ENCODE data around the gene GNG12. TPM values are rescaled to one million over a fixed set of nuclear protein-coding genes. Genes with fewer than 3 reads are reported as not detected.
A peak's percentile ranks its signal among the peaks of the same experiment; 100 is the strongest.

Gene GNG12
- total RNA-seq, 1 experiment from 2014 or later, result 224 TPM

- no peaks in the 10 kb centered on the region for H3K9me3 ChIP-seq
- no peak overlapping the region for H3K4me3 ChIP-seq
- H3K27me3 ChIP-seq, result no peaks in the 10 kb centered on the region
- peaks cover 41% of the 10 kb centered on the region for H3K36me3 ChIP-seq
- no peak for DNase-seq
Observed at GRCh38 chr1:67759066-67759465, 74.2 kb downstream of the GNG12 start.

GRCh38 chr1:67755619-67756018 is 77.6 kb downstream of the GNG12 start:
- peaks cover 48% of the 10 kb centered on the region for H3K36me3 ChIP-seq
- H3K27me3 ChIP-seq, result no peaks in the 10 kb centered on the region
- H3K4me3 ChIP-seq, result no peak overlapping the region
- no peaks in the 10 kb centered on the region for H3K9me3 ChIP-seq
- no peak for DNase-seq

- DNase-seq, result no peak
- H3K4me3 ChIP-seq, result no peak overlapping the region
- H3K27me3 ChIP-seq, result no peaks in the 10 kb centered on the region
- H3K9me3 ChIP-seq, result no peaks in the 10 kb centered on the region
- H3K36me3 ChIP-seq, result peaks cover 48% of the 10 kb centered on the region
Observed at GRCh38 chr1:67755160-67755559, 78.1 kb downstream of the GNG12 start.

- no peak overlapping the region for H3K4me3 ChIP-seq
- H3K9me3 ChIP-seq, result no peaks in the 10 kb centered on the region
- no peaks in the 10 kb centered on the region for H3K27me3 ChIP-seq
- no peak for DNase-seq
- peaks cover 44% of the 10 kb centered on the region for H3K36me3 ChIP-seq
Observed at GRCh38 chr1:67754526-67754920, 78.7 kb downstream of the GNG12 start.

- Histone ChIP-seq H3K27me3 (no peaks in the 10 kb centered on the region), H3K4me3 (no peak overlapping the region), H3K36me3 (peaks cover 44% of the 10 kb centered on the region), H3K9me3 (no peaks in the 10 kb centered on the region)
- no peak for DNase-seq
Observed at GRCh38 chr1:67753776-67754525, 79.3 kb downstream of the GNG12 start.

GRCh38 chr1:67752306-67752705 is 81.0 kb downstream of the GNG12 start:
- Histone ChIP-seq H3K36me3 (peaks cover 37% of the 10 kb centered on the region), H3K9me3 (no peaks in the 10 kb centered on the region), H3K4me3 (no peak overlapping the region), H3K27me3 (no peaks in the 10 kb centered on the region)
- no peak for DNase-seq

GRCh38 chr1:67750691-67751054 is 82.6 kb downstream of the GNG12 start:
- Histone ChIP-seq H3K36me3 (peaks cover 27% of the 10 kb centered on the region), H3K9me3 (no peaks in the 10 kb centered on the region), H3K27me3 (no peaks in the 10 kb centered on the region), H3K4me3 (no peak overlapping the region)
- no peak for DNase-seq

GRCh38 chr1:67749844-67750690 is 83.2 kb downstream of the GNG12 start:
- H3K4me3 ChIP-seq, result peak overlapping the region; percentile 11
- H3K36me3 ChIP-seq, result peaks cover 21% of the 10 kb centered on the region
- DNase-seq, result peak; percentile 59
- no peaks in the 10 kb centered on the region for H3K9me3 ChIP-seq
- no peaks in the 10 kb centered on the region for H3K27me3 ChIP-seq

GRCh38 chr1:67749263-67749843 is 83.9 kb downstream of the GNG12 start:
- Histone ChIP-seq H3K4me3 (no peak overlapping the region; the same call in 1 of the 2 replicates), H3K9me3 (no peaks in the 10 kb centered on the region)
- DNase-seq, result no peak

GRCh38 chr1:67748630-67749029 is 84.6 kb downstream of the GNG12 start:
- no peak overlapping the region for H3K4me3 ChIP-seq
- peaks cover 14% of the 10 kb centered on the region for H3K36me3 ChIP-seq
- no peaks in the 10 kb centered on the region for H3K27me3 ChIP-seq
- no peak for DNase-seq
- no peaks in the 10 kb centered on the region for H3K9me3 ChIP-seq

More at GRCh38 chr1:67749263-67749843, 83.9 kb downstream of the GNG12 start:
- peaks cover 14% of the 10 kb centered on the region for H3K36me3 ChIP-seq
- no peaks in the 10 kb centered on the region for H3K27me3 ChIP-seq

GRCh38 chr1:67747671-67748546 is 85.4 kb downstream of the GNG12 start:
- DNase-seq, result no peak
- Histone ChIP-seq H3K36me3 (peaks cover 18% of the 10 kb centered on the region), H3K9me3 (no peaks in the 10 kb centered on the region), H3K27me3 (no peaks in the 10 kb centered on the region), H3K4me3 (no peak overlapping the region)

- DNase-seq, result no peak
- Histone ChIP-seq H3K36me3 (peaks cover 7% of the 10 kb centered on the region), H3K27me3 (no peaks in the 10 kb centered on the region), H3K9me3 (no peaks in the 10 kb centered on the region), H3K4me3 (no peak overlapping the region)
Observed at GRCh38 chr1:67745875-67746698, 87.2 kb downstream of the GNG12 start.

GRCh38 chr1:67743072-67743725 is 90.1 kb downstream of the GNG12 start:
- Histone ChIP-seq H3K4me3 (no peak overlapping the region), H3K27me3 (no peaks in the 10 kb centered on the region), H3K36me3 (peaks cover 14% of the 10 kb centered on the region), H3K9me3 (no peaks in the 10 kb centered on the region)
- DNase-seq, result no peak

- peaks cover 14% of the 10 kb centered on the region for H3K36me3 ChIP-seq
- no peaks in the 10 kb centered on the region for H3K27me3 ChIP-seq
- no peak overlapping the region for H3K4me3 ChIP-seq
- H3K9me3 ChIP-seq, result no peaks in the 10 kb centered on the region
- DNase-seq, result no peak
Observed at GRCh38 chr1:67741736-67742135, 91.5 kb downstream of the GNG12 start.

- H3K27me3 ChIP-seq, result no peaks in the 10 kb centered on the region
- no peaks in the 10 kb centered on the region for H3K9me3 ChIP-seq
- H3K36me3 ChIP-seq, result peaks cover 14% of the 10 kb centered on the region
- DNase-seq, result no peak
- no peak overlapping the region for H3K4me3 ChIP-seq
Observed at GRCh38 chr1:67741121-67741520, 92.1 kb downstream of the GNG12 start.
